ENCODE results near the gene SCYGR4.
"Not testable (repeated sequence)": the region's sequence is repeated elsewhere in the genome, so short reads cannot be mapped to it uniquely, and the experiment has no call there.

Gene SCYGR4

GRCh38 chr2:227617316-227618230 is at the start of gene SCYGR4:
Gene SCYGR4, plus strand, starts transcription at chr2:227617498. Its CDS starts 0 bp downstream, at chr2:227617498.
- DNase-seq, result no peak

DNA sequence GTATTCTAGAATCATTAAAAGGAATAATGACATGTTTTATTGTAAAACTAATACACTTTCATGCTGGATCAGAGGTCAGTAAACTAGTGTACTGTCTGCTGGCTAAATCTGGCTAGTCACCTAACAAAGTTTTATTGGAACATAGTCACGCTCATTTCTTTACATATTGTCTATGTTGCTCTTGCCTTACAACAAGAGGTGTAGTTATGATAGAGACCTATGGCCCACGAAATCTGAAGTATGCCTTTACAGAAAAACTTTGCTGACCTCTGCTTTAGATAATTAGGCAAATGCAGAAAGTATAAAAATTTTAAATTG is 48.5 kb upstream of the SCYGR4 start:
- no peak for DNase-seq

DNA sequence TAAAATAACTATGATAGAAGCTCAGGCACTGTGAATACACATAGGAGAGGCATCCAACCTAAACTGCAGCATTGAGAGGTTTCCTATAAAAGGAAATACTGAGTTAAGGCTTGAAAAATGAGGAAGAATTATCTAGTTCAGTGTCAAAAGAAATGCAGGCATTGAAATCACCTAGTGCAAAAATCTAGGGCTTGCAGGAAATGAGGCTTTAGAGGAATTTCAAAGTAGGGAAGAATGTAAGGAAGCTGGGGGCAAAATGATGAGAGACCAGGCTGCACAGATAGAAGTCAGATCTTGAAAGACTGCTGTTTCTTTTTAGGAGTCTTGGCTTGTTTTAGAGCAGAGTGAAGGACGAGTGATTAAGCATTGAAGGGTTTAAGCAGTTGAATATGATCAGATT is 46.7 kb upstream of the SCYGR4 start:
- no peak for DNase-seq

- no peak for DNase-seq
Observed at GRCh38 chr2:227576110-227576509, 41.2 kb upstream of the SCYGR4 start.

GRCh38 chr2:227576812-227577211 is 40.5 kb upstream of the SCYGR4 start:
- no peak for DNase-seq

DNA sequence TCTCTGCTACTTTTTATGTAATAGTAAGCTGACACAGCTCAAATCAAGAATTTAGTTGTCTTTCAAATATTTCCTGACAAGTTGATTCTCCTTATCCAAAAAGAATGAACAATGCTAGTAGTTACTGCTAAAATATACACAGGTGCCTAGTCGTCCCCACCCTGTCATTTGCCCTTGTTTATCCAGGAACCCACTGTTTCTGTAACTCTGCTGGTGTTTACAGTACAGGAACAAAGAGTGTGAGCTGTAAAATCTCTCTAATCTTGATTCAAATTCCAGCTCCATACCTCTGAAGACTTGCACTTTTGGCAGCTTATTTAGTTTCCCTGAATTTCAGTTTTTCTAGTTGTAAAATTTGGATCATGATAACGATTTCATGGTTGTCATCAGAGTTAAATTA is 39.7 kb upstream of the SCYGR4 start:
- DNase-seq, result no peak

DNA sequence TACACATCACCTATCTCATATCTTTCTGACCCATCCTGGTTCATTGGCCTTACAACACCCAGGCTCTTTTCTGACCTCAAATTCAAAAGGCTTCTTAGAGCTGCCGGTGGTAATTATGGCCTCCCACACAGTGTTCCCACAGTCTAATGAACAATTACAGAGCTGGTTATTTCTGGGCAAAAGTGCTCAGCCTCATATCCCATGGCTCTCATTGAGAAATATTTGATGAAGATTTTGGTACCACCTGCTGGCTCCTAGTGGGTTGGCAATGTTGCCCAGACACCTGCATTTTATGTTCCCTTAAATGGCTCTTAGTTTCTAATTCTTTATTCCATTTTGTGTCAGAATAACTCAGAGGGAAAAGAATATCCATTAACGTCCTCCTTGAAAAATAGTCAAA is 38.7 kb upstream of the SCYGR4 start:
- DNase-seq, result no peak

GRCh38 chr2:227579791-227580190 is 37.5 kb upstream of the SCYGR4 start:
- DNase-seq, result no peak

DNA sequence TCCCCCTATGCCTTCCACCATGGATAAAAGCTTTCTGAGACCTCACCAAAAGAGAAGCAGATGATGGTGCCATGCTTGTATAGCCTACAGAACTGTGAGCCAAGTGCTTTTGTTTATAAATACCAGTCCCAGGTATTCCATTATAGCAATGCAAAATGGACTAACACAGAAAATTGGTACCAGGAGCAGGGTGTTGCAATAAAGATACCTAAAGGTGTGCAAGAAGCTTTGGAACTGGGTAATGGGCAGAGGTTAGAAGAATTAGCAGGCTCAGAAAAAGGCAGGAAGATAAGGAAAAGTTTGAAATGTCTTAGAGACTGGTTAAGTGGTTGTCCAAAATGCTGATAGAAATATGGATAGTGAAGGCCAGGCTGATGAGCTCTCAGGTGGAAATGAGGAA is 34.9 kb upstream of the SCYGR4 start:
- no peak for DNase-seq

DNA sequence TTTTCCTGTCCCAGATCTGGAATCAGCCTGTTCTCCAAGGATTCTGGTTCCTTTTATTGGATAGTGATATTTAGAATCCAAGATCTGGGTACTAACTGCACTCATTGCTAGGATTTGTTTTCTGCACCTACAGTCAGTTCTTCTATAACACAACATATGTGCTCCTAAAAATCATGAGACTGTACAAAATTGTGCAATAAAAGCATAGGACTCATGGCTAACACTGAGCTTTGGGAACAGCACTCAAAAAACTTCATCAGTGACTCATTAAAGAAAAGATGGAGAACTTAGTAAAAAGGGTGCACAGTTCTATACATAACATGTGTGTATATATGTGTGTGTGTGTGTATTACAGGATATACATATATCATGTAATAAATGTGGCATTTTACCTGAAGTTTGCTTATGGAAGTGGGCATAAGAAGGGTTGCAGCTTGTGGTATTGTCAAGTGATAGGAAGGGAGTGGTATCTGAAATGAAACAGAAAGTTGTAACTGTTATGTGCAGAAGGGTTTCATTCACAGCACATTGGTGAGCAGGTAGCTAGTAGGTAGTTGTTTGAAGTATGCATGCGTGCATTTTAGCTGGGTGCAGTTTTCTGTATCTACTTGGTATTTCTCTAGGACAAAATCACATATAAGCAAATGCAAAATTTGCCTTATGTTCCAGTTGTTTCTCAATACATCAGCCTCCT is 24.5 kb upstream of the SCYGR4 start:
- no peak for DNase-seq

DNA sequence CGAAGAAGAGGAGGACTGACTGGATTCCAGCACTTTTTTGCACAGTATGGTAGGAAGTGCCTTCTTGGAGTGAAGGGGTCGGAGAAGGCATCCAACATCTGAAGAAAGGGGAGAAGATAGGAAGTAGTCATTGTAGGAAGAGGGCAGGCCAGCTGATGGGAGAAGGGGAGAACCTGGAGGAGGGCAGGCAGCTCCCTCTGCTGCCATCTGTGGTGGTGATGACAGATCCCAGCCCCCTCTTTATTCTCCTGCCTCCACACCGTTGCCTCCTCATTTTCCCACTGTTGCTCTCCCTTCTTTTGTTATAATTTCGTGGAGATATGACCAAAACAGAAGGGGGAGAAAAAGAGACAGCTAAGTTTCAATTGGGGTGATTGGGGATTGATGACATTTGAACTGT is 21.5 kb upstream of the SCYGR4 start:
- no peak for DNase-seq

- DNase-seq, result no peak
Observed at GRCh38 chr2:227597036-227597435, 20.3 kb upstream of the SCYGR4 start.

GRCh38 chr2:227597998-227598397 is 19.3 kb upstream of the SCYGR4 start:
- DNase-seq, result no peak

DNA sequence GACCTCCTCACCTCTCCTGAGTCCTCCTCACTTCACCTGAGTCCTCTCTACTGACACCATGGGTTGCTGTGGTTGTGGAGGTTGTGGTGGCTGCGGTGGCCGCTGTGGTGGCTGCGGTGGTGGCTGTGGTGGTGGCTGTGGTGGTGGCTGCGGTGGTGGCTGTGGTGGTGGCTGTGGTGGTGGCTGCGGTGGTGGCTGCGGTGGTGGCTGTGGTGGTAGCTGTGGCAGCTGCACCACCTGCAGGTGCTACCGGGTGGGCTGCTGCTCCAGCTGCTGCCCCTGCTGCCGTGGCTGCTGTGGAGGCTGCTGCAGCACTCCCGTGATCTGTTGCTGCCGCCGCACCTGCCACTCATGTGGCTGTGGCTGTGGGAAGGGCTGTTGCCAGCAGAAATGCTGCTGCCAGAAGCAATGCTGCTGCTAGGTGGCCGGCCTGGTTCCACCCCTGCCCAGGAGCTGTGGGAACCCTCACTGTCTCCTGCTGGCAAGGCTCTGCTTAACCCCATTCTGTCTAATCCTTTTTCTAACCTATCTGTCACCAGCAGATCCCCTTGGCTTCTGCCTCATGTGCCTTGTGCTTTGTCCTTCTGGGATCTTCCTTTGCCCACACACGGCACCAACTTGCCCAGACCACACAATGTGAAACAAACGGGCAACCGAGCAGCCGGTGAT is 18.3 kb upstream of the SCYGR4 start, which contains the start of gene SCYGR2:
Gene SCYGR2 (plus strand): TSS at position 59 of the 669 bp plus-strand sequence. CDS start 0 bp downstream, at position 59.
- not testable (repeated sequence) for DNase-seq

- no peak for DNase-seq
Observed at GRCh38 chr2:227602358-227602757, 14.9 kb upstream of the SCYGR4 start.

GRCh38 chr2:227606476-227606875 is 10.8 kb upstream of the SCYGR4 start:
- DNase-seq, result no peak

GRCh38 chr2:227607941-227608340 is 9.4 kb upstream of the SCYGR4 start:
- DNase-seq, result no peak

GRCh38 chr2:227608561-227609338 is 8.5 kb upstream of the SCYGR4 start:
- no peak for DNase-seq

DNA sequence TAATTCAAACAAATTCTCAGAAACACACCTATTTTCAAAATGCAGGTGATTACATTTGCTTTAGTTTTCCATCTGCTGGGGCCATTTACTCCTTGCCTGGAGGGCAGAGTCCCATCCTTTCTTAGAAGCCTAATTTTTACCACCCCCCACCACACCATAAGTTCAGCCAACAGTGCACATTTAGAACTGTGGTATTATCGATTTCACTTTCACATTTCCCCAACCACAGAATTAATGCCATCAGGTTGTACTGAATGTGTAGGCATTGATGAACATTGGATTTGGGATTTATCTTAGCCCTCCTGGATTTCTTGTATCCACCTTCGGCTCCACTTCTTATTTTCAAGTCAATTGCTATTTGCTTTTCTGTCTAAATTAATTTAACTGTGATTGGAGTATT is 7.2 kb upstream of the SCYGR4 start:
- DNase-seq, result no peak

DNA sequence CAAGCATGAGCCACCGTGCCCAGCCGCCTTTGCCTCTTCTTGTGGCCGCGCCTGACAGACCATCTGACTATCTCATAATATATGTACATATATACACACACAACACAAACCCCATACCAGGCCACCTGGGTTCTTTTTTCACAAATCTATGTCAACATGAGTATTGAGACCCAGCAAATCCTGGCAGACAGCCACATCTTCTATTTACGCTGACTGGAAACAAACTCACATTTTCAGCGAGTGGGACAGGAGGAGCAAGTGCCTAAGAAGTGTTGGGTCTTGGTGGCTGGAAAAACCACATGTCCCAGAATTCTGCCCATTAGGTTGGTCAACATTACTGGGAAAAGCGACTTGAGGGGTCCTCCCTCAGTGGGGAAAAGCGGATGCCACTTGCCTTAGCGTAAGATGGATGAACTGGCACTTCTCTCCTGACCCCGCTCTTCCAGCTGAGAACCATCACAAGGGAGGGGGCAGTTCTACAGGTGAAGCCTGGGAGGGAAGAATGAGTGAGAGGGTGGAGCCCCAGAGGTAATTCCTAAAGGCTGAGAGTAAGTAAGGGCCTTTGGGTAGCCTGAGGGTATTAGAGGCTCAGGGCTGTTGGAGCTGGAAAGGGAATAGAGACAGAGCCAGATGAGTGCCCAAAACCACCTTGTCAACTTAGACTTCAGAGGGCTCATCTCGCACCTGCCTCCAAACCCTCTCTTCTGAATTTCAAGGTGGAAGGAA is 4.6 kb upstream of the SCYGR4 start:
- no peak for DNase-seq

GRCh38 chr2:227613272-227613660 is 4.0 kb upstream of the SCYGR4 start:
- DNase-seq, result no peak

GRCh38 chr2:227614246-227614645 is 3.1 kb upstream of the SCYGR4 start:
- DNase-seq, result no peak

All from NCI-H187 (cell line).